HG02852 (cell line): ENCODE measurements around the gene IQSEC1.

Source experiments
- ATAC-seq: cut with Tn5 transposase; IDR thresholded peaks from one replicate; pipeline ENCODE4 v1.9.1; 2021; ENCODE audit warnings: mild to moderate bottlenecking, moderate library complexity; ENCODE audit not compliant: unreplicated experiment

The IQSEC1 gene

GRCh38 chr3:12957824-12958792 is 115.1 kb downstream of the IQSEC1 start:
- no peak for ATAC-seq

- ATAC-seq, result no peak
Measured at GRCh38 chr3:12957339-12957738, 115.9 kb downstream of the IQSEC1 start.

GRCh38 chr3:12956316-12956660 is 116.9 kb downstream of the IQSEC1 start:
- ATAC-seq, result no peak

GRCh38 chr3:12955651-12956315 is 117.4 kb downstream of the IQSEC1 start:
- ATAC-seq, result no peak

- no peak for ATAC-seq
Measured at GRCh38 chr3:12954891-12955650, 118.2 kb downstream of the IQSEC1 start.

GRCh38 chr3:12954180-12954579 is 119.0 kb downstream of the IQSEC1 start:
- no peak for ATAC-seq

- no peak for ATAC-seq
Measured at GRCh38 chr3:12953201-12953995, 119.8 kb downstream of the IQSEC1 start.

- ATAC-seq, result no peak
Measured at GRCh38 chr3:12952343-12953200, 120.7 kb downstream of the IQSEC1 start.

GRCh38 chr3:12948891-12949711 is 124.1 kb downstream of the IQSEC1 start:
- no peak for ATAC-seq

- no peak for ATAC-seq
Measured at GRCh38 chr3:12948371-12948770, 124.9 kb downstream of the IQSEC1 start.

- no peak for ATAC-seq
Measured at GRCh38 chr3:12947504-12948369, 125.5 kb downstream of the IQSEC1 start.

- no peak for ATAC-seq
Measured at GRCh38 chr3:12946649-12947316, 126.4 kb downstream of the IQSEC1 start.

- ATAC-seq, result no peak
Measured at GRCh38 chr3:12946251-12946648, 127.0 kb downstream of the IQSEC1 start.

GRCh38 chr3:12944849-12945248 is 128.4 kb downstream of the IQSEC1 start:
- ATAC-seq, result no peak

- ATAC-seq, result no peak
Measured at GRCh38 chr3:12944413-12944812, 128.8 kb downstream of the IQSEC1 start.

GRCh38 chr3:12943124-12944021 is 129.9 kb downstream of the IQSEC1 start:
- no peak for ATAC-seq
